Camera-type eye (tissue), 1 donor: ENCODE data around the gene GOLGA8G. TPM values are rescaled to one million over a fixed set of nuclear protein-coding genes. Genes with fewer than 3 reads are reported as not detected.

Experiments
- total RNA-seq: library from RNA; depleted of rRNA; stranded (reverse); fragments of >200 nt; gene quantifications from one replicate; pipeline ENCODE4 v1.2.3, GENCODE V29; 2014

Gene GOLGA8G, protein sequence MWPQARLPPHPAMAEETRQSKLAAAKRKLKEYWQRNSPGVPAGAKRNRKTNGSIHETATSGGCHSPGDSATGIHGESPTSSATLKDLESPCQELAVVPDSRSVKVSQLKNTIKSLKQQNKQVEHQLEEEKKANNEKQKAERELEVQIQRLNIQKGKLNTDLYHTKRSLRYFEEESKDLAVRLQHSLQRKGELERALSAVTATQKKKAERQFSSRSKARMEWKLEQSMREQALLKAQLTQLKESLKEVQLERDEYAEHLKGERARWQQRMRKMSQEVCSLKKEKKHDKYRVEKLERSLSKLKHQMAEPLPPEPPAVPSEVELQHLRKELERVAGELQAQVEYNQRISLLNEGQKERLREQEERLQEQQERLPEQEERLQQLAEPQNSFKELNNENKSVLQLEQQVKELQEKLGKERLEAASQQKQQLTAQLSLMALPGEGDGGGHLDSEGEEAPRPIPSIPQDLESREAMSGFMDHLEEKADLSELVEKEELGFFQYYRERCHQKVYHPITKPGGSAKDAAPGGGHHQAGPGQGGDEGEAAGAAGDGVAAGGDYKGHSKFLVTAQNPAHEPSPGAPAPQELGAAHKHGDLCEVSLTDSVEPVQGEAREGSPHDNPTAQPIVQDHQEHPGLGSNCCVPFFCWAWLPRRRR
- not detected for total RNA-seq

DNA sequence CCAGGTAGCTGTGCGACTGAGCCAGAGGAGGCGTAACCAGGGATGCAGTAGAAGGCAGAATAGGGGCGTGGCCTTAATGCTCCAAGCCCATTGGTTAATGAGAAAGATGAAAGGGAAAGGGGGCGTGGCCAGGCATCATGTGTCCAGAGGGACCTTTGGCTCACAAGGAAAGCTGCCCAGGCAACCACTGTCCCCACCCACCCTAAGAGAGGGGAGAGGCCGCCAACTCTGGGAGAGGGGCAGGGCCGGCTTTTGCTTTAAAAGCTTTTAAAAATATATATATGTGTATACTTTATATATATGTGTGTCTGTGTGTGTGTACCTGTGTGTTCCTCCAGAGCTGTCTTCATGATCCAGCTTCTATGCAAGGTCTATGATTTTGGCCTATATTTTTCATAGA, at the start of gene GOLGA8G:
TSS of gene GOLGA8G (minus strand) at position 18 of the 400 bp plus-strand sequence. CDS start 62 bp downstream, outside the sequence.

DNA sequence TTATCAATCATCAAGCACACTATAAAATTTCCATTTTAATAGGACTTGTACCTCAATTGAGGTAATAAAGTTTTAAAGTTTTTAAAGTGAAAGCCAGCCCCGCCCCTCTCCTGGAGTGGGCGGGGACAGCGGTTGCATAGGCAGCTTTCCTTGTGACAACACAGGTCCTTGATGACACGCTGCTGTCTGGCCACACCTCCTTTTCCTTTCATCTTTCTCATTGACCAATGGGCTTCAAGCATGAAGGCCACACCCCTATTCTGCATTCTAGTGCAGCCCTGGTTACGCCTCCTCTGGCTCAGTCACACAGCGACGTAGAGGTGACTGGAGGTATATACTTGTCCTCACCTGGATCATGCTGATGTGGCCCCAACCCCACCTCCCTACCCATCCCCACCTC, 20.5 kb upstream of the GOLGA8G start, which contains the start of gene GOLGA6L25:
TSS of gene GOLGA6L25 (plus strand) at position 301 of the 400 bp plus-strand sequence. CDS start at position 362, 61 bp downstream.

Other genes starting within 250 kb of the GOLGA8G start
- 80.4 TPM for gene HERC2, start 210.8 kb downstream of the GOLGA8G start, total RNA-seq
- not detected for gene GOLGA6L24, start 174.9 kb downstream of the GOLGA8G start, total RNA-seq
- 0.05 TPM for gene GOLGA8F, start 154.3 kb downstream of the GOLGA8G start, total RNA-seq
- not detected for gene GOLGA6L25, start 20.6 kb upstream of the GOLGA8G start, total RNA-seq
- 1.9 TPM for gene GOLGA8M, start 179.4 kb upstream of the GOLGA8G start, total RNA-seq